Muscle of leg (tissue), 11 donors: ENCODE measurements around the gene ZBTB7B. TPM values are rescaled to one million over a fixed set of nuclear protein-coding genes. Genes with fewer than 3 reads are reported as not detected.

Source experiments
- DNase-seq: peaks from one replicate; pipeline ENCODE4 v3.0.0; 2013
- H3K27ac ChIP-seq: one replicate; pipeline ENCODE4 v1.5.1; 2013; ENCODE audit warnings: mild to moderate bottlenecking, low read length, control low read depth
- H3K27me3 ChIP-seq: one replicate; pipeline ENCODE4 v1.6.1; 2013; ENCODE audit warnings: low read length; ENCODE audit not compliant: control insufficient read depth, insufficient read depth
- H3K36me3 ChIP-seq: one replicate; pipeline ENCODE4 v1.6.1; 2013; ENCODE audit warnings: low read length; ENCODE audit not compliant: control insufficient read depth, insufficient read depth
- H3K4me1 ChIP-seq: one replicate; pipeline ENCODE4 v1.6.1; 2013; ENCODE audit warnings: low read length; ENCODE audit not compliant: control insufficient read depth, insufficient read depth
- H3K4me3 ChIP-seq: one replicate; pipeline ENCODE4 v1.5.1; 2013; ENCODE audit warnings: low read length, control low read depth
- H3K9me3 ChIP-seq: replicated peaks from 2 replicates; pipeline ENCODE4 v1.6.1; 2013; ENCODE audit warnings: low read depth, low read length; ENCODE audit not compliant: control insufficient read depth
- WGBS: methylation state at CpG from one replicate; pipeline ENCODE4 v1.1.5; 2013; ENCODE audit warnings: missing lambda C conversion rate; ENCODE audit not compliant: insufficient coverage; 5-methylcytosine and 5-hydroxymethylcytosine counted together
- polyA plus RNA-seq, 8 donors: library from polyadenylated mRNA; unstranded; fragments of 120-200 nt; gene quantifications; one replicate each; pipeline versions ENCODE4 v1.2.1 to v1.2.3, GENCODE V29; 2013; ENCODE audit warnings: inconsistent platforms in 1 of 8, low replicate concordance in 1 of 8; ENCODE audit not compliant: insufficient read length in 8 of 8, insufficient read depth in 1 of 8
- total RNA-seq: library from RNA; stranded (reverse); fragments of 120-200 nt; gene quantifications from one replicate; pipeline ENCODE4 v1.2.4, GENCODE V29; 2013

The ZBTB7B gene
- total and polyA plus RNA-seq, 9 donors = 6.6 to 11.3 (median 9.5) TPM

GRCh38 chr1:154967331-154967950 is 35.2 kb upstream of the ZBTB7B start:
- H3K4me1 ChIP-seq = peaks cover 46% of the 10 kb centered on the region
- H3K27ac ChIP-seq = peak overlapping the region; percentile 25
- no peaks in the 10 kb centered on the region for H3K9me3 ChIP-seq
- no peaks in the 10 kb centered on the region for H3K27me3 ChIP-seq
- DNase-seq = no peak
- peaks cover 61% of the 10 kb centered on the region for H3K36me3 ChIP-seq
- WGBS = 100% methylated on average over 3 of the region's 5 CpGs
- H3K4me3 ChIP-seq = no peak overlapping the region

- H3K9me3 ChIP-seq = no peaks in the 10 kb centered on the region
- DNase-seq = no peak
- H3K36me3 ChIP-seq = peaks cover 52% of the 10 kb centered on the region
- WGBS = no CpG with 5 or more reads among the region's 3 CpGs
- H3K27me3 ChIP-seq = no peaks in the 10 kb centered on the region
- H3K4me1 ChIP-seq = peaks cover 52% of the 10 kb centered on the region
- H3K4me3 ChIP-seq = no peak overlapping the region
- peak overlapping the region; percentile 100 for H3K27ac ChIP-seq
These were observed 33.9 kb upstream of the ZBTB7B start for GRCh38 chr1:154968731-154969130.

- H3K9me3 ChIP-seq = no peaks in the 10 kb centered on the region
- WGBS = 0% methylated on average over 1 of the region's 5 CpGs
- H3K4me3 ChIP-seq = peak overlapping the region; percentile 57
- H3K27me3 ChIP-seq = no peaks in the 10 kb centered on the region
- DNase-seq = no peak
- H3K4me1 ChIP-seq = peaks cover 52% of the 10 kb centered on the region
- peak overlapping the region; percentile 100 for H3K27ac ChIP-seq
- peaks cover 47% of the 10 kb centered on the region for H3K36me3 ChIP-seq
These were observed 33.4 kb upstream of the ZBTB7B start for GRCh38 chr1:154969246-154969645.

- Histone ChIP-seq H3K4me1 (peaks cover 52% of the 10 kb centered on the region), H3K27me3 (no peaks in the 10 kb centered on the region), H3K9me3 (no peaks in the 10 kb centered on the region), H3K36me3 (peaks cover 40% of the 10 kb centered on the region), H3K4me3 (peak overlapping the region; percentile 57), H3K27ac (peak overlapping the region; percentile 100)
- peak; percentile 64 for DNase-seq
- 17% methylated on average over 5 of the region's 22 CpGs for WGBS
These were observed 32.6 kb upstream of the ZBTB7B start for GRCh38 chr1:154969860-154970452.

- WGBS = 17% methylated on average over 3 of the region's 15 CpGs
- peak within 1 kb of the TSS; percentile 100 for H3K27ac ChIP-seq
- peaks cover 32% of the 10 kb centered on the region for H3K36me3 ChIP-seq
- peaks cover 52% of the 10 kb centered on the region for H3K4me1 ChIP-seq
- peak; percentile 99 for DNase-seq
- H3K27me3 ChIP-seq = no peaks in the 10 kb centered on the region
- peak within 1 kb of the TSS; percentile 57 for H3K4me3 ChIP-seq
- no peaks in the 10 kb centered on the region for H3K9me3 ChIP-seq
These were observed 31.8 kb upstream of the ZBTB7B start, which contains the start of gene SHC1 for GRCh38 chr1:154970631-154971340. Gene SHC1, minus strand, starts transcription at chr1:154970747. Its CDS starts 221 bp downstream, at chr1:154970526.

GRCh38 chr1:154971341-154971998 is 31.1 kb upstream of the ZBTB7B start:
- Histone ChIP-seq H3K27me3 (no peaks in the 10 kb centered on the region), H3K27ac (peak overlapping the region; percentile 100), H3K4me1 (peaks cover 56% of the 10 kb centered on the region), H3K9me3 (no peaks in the 10 kb centered on the region), H3K4me3 (no peak overlapping the region), H3K36me3 (peaks cover 25% of the 10 kb centered on the region)
- WGBS = 33% methylated on average over 3 of the region's 10 CpGs
- no peak for DNase-seq

GRCh38 chr1:154972213-154972516 is 30.4 kb upstream of the ZBTB7B start:
- peaks cover 56% of the 10 kb centered on the region for H3K4me1 ChIP-seq
- H3K4me3 ChIP-seq = no peak overlapping the region
- peaks cover 18% of the 10 kb centered on the region for H3K36me3 ChIP-seq
- H3K9me3 ChIP-seq = no peaks in the 10 kb centered on the region
- peak overlapping the region; percentile 100 for H3K27ac ChIP-seq
- no CpG with 5 or more reads among the region's 3 CpGs for WGBS
- H3K27me3 ChIP-seq = no peaks in the 10 kb centered on the region
- DNase-seq = no peak

GRCh38 chr1:154972517-154973343 is 29.9 kb upstream of the ZBTB7B start:
- H3K27me3 ChIP-seq = no peaks in the 10 kb centered on the region
- H3K4me3 ChIP-seq = no peak overlapping the region
- WGBS = 31% methylated on average over 7 of the region's 18 CpGs
- H3K9me3 ChIP-seq = no peaks in the 10 kb centered on the region
- H3K27ac ChIP-seq = peak overlapping the region; percentile 100
- DNase-seq = peak; percentile 71
- H3K4me1 ChIP-seq = peaks cover 53% of the 10 kb centered on the region
- H3K36me3 ChIP-seq = peaks cover 14% of the 10 kb centered on the region

- Histone ChIP-seq H3K4me3 (peak overlapping the region; percentile 67), H3K27ac (peak overlapping the region; percentile 100), H3K4me1 (peaks cover 51% of the 10 kb centered on the region), H3K27me3 (no peaks in the 10 kb centered on the region), H3K9me3 (no peaks in the 10 kb centered on the region), H3K36me3 (peaks cover 13% of the 10 kb centered on the region)
- peak; percentile 97 for DNase-seq
- WGBS = under 1% methylated on average over 26 of the region's 37 CpGs
These were observed 29.1 kb upstream of the ZBTB7B start for GRCh38 chr1:154973344-154974101.
